Left ventricle myocardium inferior (tissue), 1 donor: ENCODE measurements around the gene DLG2. TPM values are rescaled to one million over a fixed set of nuclear protein-coding genes. Genes with fewer than 3 reads are reported as not detected.

Experiments
- DNase-seq: peaks from one replicate; pipeline ENCODE4 v3.0.0-alpha.2; 2020
- H3K27ac ChIP-seq: fragments of 200-600 bp; replicated peaks from 2 replicates; pipeline ENCODE4 v1.8.0; 2021
- H3K27me3 ChIP-seq: fragments of 200-600 bp; 2 replicates; pipeline ENCODE4 v1.8.0; 2021; ENCODE audit warnings: low read depth
- H3K36me3 ChIP-seq: fragments of 200-600 bp; 2 replicates; pipeline ENCODE4 v1.8.0; 2021
- H3K4me1 ChIP-seq: fragments of 200-600 bp; 2 replicates; pipeline ENCODE4 v1.8.0; 2021
- H3K4me3 ChIP-seq: fragments of 200-600 bp; 2 replicates; pipeline ENCODE4 v1.8.0; 2021; ENCODE audit warnings: mild to moderate bottlenecking, moderate library complexity
- H3K9me3 ChIP-seq: fragments of 200-600 bp; replicated peaks from 2 replicates; pipeline ENCODE4 v1.8.0; 2021
- intact Hi-C: fragments of 100-400 bp; cut with micrococcal nuclease; formaldehyde crosslinking; loops from one replicate; pipeline ENCODE4 v1.11.0; 2022
- total RNA-seq: library from RNA; stranded (reverse); fragmentation: NEBNext Ultra II Directional; extraction: Animal tissue kit (Norgen Biotek cat#: 25700); gene quantifications from one replicate; pipeline ENCODE4 v1.2.1, GENCODE V29; 2021
- TF ChIP-seq, protein P1 (sequence below): fragments of 200-600 bp; IDR thresholded peaks from 2 replicates; pipeline ENCODE4 v1.8.0; 2021; ENCODE audit warnings: antibody characterized with exemption, mild to moderate bottlenecking, borderline replicate concordance
- donor health status: DM: no; HTN: yes; CAD: no; lungs with severe emphysema.

The DLG2 gene
- total RNA-seq, 1 donor from 2014 or later, result 6.5 TPM

- Histone ChIP-seq H3K4me1 (no peaks in the 10 kb centered on the region), H3K27ac (no peak overlapping the region), H3K36me3 (no peaks in the 10 kb centered on the region), H3K4me3 (no peak overlapping the region), H3K9me3 (no peaks in the 10 kb centered on the region), H3K27me3 (no peaks in the 10 kb centered on the region)
- DNase-seq, result no peak
- TF ChIP-seq, protein P1, sequence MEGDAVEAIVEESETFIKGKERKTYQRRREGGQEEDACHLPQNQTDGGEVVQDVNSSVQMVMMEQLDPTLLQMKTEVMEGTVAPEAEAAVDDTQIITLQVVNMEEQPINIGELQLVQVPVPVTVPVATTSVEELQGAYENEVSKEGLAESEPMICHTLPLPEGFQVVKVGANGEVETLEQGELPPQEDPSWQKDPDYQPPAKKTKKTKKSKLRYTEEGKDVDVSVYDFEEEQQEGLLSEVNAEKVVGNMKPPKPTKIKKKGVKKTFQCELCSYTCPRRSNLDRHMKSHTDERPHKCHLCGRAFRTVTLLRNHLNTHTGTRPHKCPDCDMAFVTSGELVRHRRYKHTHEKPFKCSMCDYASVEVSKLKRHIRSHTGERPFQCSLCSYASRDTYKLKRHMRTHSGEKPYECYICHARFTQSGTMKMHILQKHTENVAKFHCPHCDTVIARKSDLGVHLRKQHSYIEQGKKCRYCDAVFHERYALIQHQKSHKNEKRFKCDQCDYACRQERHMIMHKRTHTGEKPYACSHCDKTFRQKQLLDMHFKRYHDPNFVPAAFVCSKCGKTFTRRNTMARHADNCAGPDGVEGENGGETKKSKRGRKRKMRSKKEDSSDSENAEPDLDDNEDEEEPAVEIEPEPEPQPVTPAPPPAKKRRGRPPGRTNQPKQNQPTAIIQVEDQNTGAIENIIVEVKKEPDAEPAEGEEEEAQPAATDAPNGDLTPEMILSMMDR, result no peak
- intact Hi-C loops, result no loop called here
These were observed 1155.6 kb downstream of the DLG2 start for GRCh38 chr11:84471501-84471900.

- intact Hi-C loops, result no loop called here
- DNase-seq, result no peak
These were observed 1158.9 kb downstream of the DLG2 start for GRCh38 chr11:84468235-84468634.

GRCh38 chr11:84465040-84465439 is 1162.1 kb downstream of the DLG2 start:
- Histone ChIP-seq H3K36me3 (no peaks in the 10 kb centered on the region), H3K4me1 (no peaks in the 10 kb centered on the region), H3K27me3 (no peaks in the 10 kb centered on the region), H3K27ac (no peak overlapping the region), H3K9me3 (no peaks in the 10 kb centered on the region), H3K4me3 (no peak overlapping the region)
- DNase-seq, result no peak
- intact Hi-C loops, result no loop called here
- TF ChIP-seq, protein P1, result no peak

More at GRCh38 chr11:84468235-84468634, 1158.9 kb downstream of the DLG2 start:
- Histone ChIP-seq H3K36me3 (no peaks in the 10 kb centered on the region), H3K4me3 (no peak overlapping the region), H3K27me3 (no peaks in the 10 kb centered on the region), H3K9me3 (no peaks in the 10 kb centered on the region), H3K27ac (no peak overlapping the region), H3K4me1 (no peaks in the 10 kb centered on the region)
- TF ChIP-seq, protein P1, result no peak

GRCh38 chr11:84455691-84456090 is 1171.5 kb downstream of the DLG2 start:
- no peak overlapping the region for H3K27ac ChIP-seq
- no peak overlapping the region for H3K4me3 ChIP-seq
- no peaks in the 10 kb centered on the region for H3K27me3 ChIP-seq
- TF ChIP-seq, protein P1, result no peak
- H3K4me1 ChIP-seq, result no peaks in the 10 kb centered on the region
- no peaks in the 10 kb centered on the region for H3K9me3 ChIP-seq
- DNase-seq, result no peak
- intact Hi-C loops, result no loop called here
- H3K36me3 ChIP-seq, result no peaks in the 10 kb centered on the region

DNA sequence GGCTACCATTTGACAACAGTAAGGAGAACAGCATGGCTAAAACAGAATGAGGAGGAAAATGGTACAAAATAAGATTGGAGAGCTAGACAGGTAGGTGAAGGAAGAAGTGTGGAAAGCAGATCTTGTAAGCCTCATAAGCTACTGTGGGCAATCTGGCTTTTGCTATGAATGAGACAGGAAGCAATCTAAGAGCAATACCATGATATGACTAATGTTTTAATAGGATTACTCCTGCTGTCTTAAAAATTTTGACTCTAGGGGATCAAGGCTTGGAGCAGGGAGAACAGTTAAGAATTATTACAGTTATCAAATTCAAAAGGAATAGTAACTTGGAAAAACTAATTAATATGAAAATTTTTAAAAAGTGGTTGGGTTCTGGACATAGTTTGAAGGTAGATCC is 1174.9 kb downstream of the DLG2 start:
- Histone ChIP-seq H3K9me3 (no peaks in the 10 kb centered on the region), H3K27ac (no peak overlapping the region), H3K27me3 (no peaks in the 10 kb centered on the region), H3K36me3 (no peaks in the 10 kb centered on the region), H3K4me3 (no peak overlapping the region), H3K4me1 (no peaks in the 10 kb centered on the region)
- no peak for DNase-seq
- intact Hi-C loops, result no loop called here
- TF ChIP-seq, protein P1, result no peak

DNA sequence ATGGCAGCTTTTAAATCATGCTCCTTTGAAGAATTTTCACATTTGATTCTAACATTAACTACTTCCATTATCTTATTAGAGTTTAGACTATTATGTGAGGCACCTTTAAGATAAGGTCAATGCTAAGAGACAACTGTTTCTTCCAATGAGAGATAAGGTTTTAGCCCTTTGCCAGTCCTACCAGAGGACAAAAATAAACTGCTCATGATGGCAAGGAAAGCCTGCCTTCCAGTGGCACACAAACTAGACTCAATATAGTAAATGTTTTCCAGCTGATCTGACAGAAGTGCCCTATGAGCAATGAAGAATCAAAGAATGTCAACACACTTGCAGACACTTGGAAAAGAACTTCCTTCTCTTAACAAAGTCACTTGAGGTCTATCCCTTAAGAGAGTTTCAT is 1188.6 kb downstream of the DLG2 start:
- no peak overlapping the region for H3K27ac ChIP-seq
- H3K27me3 ChIP-seq, result no peaks in the 10 kb centered on the region
- no peak overlapping the region for H3K4me3 ChIP-seq
- TF ChIP-seq, protein P1, result no peak
- H3K36me3 ChIP-seq, result no peaks in the 10 kb centered on the region
- DNase-seq, result no peak
- intact Hi-C loops, result no loop called here
- peaks cover 14% of the 10 kb centered on the region for H3K4me1 ChIP-seq
- peaks cover 10% of the 10 kb centered on the region for H3K9me3 ChIP-seq
